Activated CD4-positive, alpha-beta T cell treated with anti-CD3 and anti-CD28 coated beads for 1 hour (primary cell): ENCODE results near the gene TOLLIP.
"Not testable (repeated sequence)": the region's sequence is repeated elsewhere in the genome, so short reads cannot be mapped to it uniquely, and the experiment has no call there.

Source experiments
- DNase-seq: peaks from one replicate; pipeline ENCODE4 v3.0.0-alpha.2; 2020

TOLLIP gene

DNA sequence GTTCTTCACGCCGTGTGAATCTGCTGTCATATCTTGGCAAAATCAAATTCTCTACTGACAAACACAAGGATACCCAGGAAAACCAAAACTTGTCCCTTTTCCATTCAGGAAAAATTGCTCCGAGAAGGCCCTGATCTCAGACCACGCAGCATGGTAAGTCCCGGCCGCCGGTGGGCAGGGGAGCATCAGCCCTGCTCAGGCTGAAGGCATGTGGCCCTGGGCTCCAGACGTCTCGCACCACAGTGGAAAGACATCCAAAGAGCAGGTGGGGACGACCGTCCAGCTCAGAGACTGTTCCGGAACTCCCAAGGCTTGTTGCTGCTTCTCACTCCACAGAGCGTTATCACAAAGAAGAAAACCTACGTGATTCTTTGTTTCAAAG is 29.8 kb downstream of the TOLLIP start:
- DNase-seq: no peak

DNA sequence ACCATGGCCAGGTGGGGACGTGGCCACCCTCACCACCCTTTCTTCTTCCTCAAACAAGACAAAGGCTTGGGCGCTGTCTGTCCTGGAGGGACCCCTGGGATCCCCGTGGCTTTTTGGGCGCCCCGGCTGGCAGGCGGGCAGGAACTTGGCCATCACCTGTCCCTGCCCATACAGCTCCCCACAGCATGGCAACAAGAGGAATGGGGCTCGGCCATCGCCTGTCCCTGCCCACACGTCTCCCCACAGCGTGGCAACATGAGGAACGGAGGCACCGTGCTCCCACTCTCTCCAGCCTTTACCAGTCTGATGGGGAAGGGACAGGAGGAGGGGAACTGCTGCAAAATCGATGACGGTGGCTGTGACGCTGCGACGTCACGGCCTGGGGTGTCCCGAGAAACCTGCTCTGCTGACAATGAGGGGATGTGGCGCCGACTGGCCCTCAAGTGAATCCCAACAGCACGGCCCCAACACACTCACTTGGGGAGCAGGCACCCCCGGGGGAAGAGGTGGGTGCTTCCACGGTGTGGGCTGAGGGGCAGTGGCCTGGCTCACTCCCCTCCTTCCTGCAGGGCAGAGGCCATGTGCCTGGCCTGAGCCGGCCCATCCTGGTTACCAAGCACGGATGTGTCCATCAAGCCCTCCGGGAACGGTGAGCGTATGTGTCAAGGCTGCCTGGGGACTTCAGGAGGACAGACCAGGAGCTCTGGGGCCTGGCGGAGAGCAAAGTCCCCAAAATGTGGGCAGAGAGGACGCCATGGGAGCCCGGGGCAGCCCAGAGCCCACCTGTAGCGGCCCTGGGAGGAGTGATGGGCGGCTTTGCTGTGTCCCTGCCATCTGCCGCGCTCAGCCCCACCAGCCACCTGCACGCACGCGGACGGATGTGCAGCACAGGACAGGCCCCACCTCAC is 30.4 kb downstream of the TOLLIP start:
- no peak for DNase-seq

- no peak for DNase-seq
These were observed 31.4 kb downstream of the TOLLIP start for GRCh38 chr11:1277936-1278512.

- no peak for DNase-seq
These were observed 32.4 kb downstream of the TOLLIP start for GRCh38 chr11:1276866-1277615.

DNA sequence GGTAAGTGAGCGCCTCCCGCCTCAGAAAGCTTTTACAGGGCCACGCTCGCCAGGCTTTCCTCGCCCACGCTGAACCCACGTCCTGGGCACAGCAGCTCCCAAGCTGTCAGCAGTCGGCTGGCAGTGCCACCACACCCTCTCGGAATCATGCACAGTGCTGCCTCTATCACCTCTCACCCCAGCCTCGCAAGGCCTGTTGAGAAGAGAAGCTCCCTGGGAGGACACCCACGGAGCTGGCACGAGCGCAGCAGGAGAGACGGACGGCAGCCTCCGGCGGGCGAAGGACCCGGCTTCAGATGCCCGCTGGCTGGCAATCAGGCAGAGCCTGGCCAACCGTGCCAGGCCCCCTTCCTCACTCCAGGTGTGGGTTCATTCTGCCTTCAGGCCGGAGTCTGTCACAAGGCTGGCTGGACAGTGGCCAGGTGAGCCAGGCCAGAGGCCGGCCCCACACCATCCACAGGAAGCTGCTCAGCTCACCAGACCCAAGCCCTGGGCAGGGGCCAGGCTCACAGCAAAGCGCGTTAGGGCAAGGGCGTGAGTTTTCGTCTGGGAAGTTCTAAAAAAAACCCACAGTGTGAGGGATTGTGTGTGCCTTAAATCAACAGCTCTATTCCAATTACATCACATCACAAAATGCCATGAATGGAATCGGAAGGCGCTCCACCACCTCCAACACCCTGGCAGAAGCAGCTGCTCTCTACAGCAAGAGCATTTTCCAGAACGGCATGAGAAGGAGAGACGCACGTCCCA is 33.2 kb downstream of the TOLLIP start:
- DNase-seq: no peak

DNA sequence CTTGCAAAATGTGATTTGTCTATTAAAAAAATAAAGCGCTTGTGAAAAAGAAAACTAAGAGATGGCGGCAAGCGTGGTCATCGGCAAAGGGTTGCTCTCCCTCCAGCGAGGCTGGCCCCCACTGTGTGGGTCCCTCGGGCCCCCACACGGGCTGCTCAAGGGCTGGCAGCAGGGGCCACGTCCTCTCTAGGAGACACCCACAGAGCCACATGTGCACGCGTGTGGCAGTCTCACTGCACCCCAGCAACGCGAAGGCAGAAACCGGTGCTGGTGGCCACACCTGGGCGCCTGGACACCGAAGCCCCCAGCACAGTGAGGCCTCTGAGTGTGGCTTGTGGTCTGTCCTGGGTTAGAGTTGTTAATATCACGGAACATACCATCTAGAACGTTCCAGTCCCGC is 34.4 kb downstream of the TOLLIP start:
- DNase-seq: no peak

GRCh38 chr11:1274501-1274900 is 34.9 kb downstream of the TOLLIP start:
- no peak for DNase-seq

DNA sequence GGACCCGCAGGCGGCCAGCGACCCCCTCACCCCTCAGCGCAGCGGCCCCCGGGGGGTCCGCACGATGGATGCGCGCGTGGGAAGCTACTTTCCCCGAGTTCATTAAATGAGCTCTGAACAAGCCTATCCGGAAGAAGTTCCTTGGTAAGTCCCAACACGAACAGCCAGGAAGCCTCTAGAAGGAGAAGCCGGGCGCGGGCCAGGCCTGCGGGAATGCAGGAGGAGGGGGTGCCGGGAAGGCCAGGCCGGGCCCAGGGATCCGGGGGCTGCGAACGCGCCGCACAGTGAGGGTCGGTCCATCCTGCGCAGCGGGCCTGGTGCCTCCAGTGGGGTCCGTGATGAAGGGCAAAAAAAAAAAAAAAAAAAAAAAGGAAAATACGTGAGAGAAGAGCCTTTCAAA is 36.9 kb downstream of the TOLLIP start:
- no peak for DNase-seq

DNA sequence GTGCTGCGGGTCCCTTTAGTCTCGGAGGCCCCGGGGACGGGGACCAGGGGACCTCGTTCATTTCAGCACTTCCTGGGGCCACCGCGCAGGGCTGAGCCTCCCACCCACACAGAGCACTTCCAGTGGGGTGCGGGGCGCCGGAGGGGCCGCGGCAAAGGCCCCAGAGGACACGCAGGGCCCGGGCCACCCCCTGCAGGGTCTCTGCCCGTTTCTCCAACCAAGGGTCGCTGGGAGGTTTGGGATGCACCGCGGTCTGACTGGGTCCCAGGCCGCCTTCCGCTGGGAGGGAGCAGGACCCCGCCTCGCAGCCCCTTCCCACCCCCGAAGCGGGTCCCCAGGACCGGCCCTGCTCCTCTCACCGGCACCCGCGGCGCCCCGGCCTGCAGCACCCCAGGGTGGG is 37.5 kb downstream of the TOLLIP start:
- DNase-seq: no peak

DNA sequence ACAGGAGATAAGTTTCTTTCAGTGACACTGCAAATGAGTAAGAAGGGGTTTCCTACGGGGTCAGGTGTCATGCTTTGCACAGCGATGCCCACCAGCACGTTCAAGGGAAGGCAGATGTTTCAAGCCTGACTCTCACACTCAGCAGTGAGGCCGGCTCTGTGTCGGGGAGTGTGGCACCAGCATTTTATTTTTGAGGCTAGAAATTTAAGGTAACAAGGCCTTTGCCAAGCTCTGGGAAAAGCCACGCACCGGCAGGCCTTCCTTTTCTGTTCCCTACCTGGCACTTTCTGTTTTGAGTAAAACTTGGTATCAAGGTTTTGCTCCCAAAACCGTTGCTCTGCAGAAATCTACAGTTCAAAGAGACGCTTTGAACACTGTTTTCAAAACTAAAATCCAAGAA is 38.0 kb downstream of the TOLLIP start:
- no peak for DNase-seq

GRCh38 chr11:1271002-1271401 is 38.4 kb downstream of the TOLLIP start:
- no peak for DNase-seq

DNA sequence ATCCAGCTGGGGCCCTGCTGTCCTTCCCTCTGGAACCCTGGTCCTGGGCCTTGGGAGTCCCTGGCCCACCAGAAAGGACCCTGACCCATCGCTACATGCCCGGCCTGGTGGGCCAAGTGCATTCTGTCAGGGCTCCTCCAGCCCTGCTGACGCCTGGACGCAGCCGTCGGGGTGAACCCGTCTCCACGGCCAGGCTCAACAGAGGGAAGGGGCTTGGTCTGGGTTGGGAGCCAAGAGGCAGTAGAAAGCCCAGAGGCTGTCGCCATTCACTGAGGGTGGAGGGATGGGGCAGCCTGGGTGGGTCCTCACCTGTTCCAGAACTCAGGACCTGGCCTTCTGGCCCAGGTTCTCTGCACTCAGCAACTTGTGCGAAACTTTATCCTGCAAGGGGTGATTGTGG is 39.0 kb downstream of the TOLLIP start:
- no peak for DNase-seq

- no peak for DNase-seq
These were observed 39.5 kb downstream of the TOLLIP start for GRCh38 chr11:1269957-1270356.

DNA sequence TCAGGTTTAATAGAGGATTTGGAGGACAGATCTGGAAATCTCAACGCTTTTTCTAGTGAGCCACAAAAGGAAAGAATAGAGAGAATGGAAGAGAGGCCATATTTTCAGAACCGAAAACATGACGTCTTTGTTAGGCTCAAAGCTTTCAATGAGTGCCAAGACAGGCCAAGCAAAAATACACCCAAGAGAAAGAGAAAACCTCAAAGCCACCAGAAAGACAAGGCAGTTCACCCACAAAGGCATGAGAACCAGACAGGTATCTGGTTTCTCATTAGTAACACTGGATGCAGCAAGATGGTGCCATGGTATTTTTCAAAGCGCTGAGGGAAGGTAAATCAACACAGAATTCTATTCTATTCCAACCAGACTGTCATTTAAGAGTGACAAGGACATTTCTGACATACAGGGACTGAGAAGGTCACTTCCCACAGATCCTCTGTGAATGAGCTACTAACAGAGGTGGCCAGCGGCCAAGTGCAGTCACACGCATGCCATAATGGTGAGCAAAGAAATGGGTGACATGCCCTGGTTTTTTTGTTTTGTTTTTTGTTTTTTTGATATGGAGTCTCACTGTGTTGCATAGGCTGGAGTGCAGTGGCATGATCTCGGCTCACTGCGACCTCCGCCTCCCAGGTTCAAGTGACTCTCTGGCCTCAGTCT is 41.9 kb downstream of the TOLLIP start:
- DNase-seq: no peak

DNA sequence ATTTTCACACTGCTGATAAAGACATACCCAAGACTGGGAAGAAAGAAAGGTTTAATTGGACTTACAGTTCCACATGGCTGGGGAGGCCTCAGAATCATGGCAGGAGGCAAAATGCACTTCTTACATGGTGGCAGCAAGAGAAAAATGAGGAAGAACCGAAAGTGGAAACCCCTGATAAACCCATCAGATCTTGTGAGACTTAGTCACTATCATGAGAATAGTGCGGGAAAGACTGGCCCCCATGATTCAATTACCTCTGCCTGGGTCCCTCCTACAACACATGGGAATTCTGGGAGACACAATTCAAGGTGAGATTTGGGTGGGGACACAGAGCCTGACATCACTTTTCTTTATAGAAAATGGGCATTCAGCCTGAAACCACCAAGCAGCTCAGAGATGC is 42.5 kb downstream of the TOLLIP start:
- not testable (repeated sequence) for DNase-seq

GRCh38 chr11:1265480-1265879 is 44.0 kb downstream of the TOLLIP start:
- DNase-seq: not testable (repeated sequence)

DNA sequence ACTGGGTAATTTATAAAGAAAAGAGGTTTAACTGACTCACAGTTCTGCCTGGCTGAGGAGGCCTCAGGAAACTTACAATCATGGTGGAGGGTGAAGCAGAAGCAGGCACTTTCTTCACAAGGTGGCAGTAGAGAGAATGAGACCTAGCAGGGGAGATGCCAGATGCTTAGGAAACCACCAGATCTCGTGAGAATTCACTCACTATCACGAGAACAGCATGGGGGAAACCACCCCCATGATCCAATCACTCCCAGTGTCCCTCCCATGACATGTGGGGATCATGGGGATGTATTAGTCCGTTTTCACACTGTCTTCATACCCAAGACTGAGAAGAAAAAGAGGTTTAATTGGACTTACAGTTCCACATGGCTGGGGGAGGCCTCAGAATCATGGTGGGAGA is 45.0 kb downstream of the TOLLIP start:
- not testable (repeated sequence) for DNase-seq

DNA sequence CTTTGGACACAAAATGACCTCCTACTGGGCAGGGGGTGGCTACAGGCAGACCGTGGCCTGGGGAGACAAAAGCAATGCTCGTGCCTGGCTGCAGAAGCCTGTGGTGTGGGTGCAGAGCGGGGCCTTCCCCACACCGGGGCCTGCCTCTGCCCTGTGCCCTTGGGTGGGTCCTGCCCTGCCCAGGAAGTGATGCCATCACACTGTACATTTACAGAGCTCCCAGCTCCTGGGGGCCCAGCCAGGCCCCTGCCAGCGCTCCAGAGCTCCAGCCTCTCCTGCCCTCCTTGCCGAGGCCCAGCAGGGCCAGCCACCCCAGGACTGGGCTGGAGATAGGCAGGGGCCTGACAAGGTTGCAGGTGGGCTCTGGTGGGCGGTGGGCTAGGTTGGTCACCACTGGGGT is 46.4 kb downstream of the TOLLIP start:
- no peak for DNase-seq

GRCh38 chr11:1262172-1263006 is 47.0 kb downstream of the TOLLIP start:
- peak; percentile 77 for DNase-seq

GRCh38 chr11:1261241-1262071 is 48.0 kb downstream of the TOLLIP start:
- DNase-seq: no peak

DNA sequence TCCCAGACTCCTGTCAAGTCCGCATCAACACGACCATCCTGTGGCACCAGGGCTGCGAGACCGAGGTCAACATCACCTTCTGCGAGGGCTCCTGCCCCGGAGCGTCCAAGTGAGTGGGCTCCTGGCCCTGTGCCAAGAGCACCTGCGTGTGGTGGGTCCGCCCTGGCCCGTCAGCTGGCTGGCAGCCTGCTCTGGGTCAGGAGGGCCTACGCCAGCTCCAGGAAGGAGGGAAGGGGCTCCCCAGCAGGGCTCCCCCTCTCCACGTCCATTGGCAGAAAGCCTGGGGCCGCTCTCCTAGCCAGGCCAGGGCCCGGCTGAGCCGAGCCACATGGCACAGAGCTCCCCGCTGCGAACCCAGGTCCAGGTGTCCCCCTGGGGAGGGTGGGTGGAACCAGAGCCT is 48.8 kb downstream of the TOLLIP start:
- no peak for DNase-seq
